Transverse colon (tissue), 3 donors: ENCODE data around the gene ARPC1B.

Experiments used
- CTCF ChIP-seq, 5 experiments: fragments of 200-600 bp in 3 of 5; fragments of 450-650 bp in 2 of 5; sonication (generic) in 3 of 5; IDR thresholded peaks; 1 replicate in 2 of 5; 2 replicates in 3 of 5; pipeline ENCODE4 v1.5.1; 2016 to 2017; ENCODE audit warnings: antibody characterized with exemption in 5 of 5, inconsistent platforms in 3 of 5, mild to moderate bottlenecking in 2 of 5, moderate library complexity in 1 of 5
- EP300 ChIP-seq: sonication (generic); formaldehyde crosslinking; IDR thresholded peaks from one replicate; pipeline ENCODE4 v1.6.1; 2017; ENCODE audit warnings: antibody characterized with exemption, low read depth
- POLR2A ChIP-seq: fragments of 450-650 bp; IDR thresholded peaks from one replicate; pipeline ENCODE4 v1.6.1; 2016; ENCODE audit warnings: antibody characterized with exemption, mild to moderate bottlenecking, moderate library complexity

- TF ChIP-seq POLR2A (no peak), CTCF (IDR thresholded peaks at IDR 0.05) (no peak), EP300 (no peak)
Observed at GRCh38 chr7:99433158-99433557, 58.6 kb downstream of the ARPC1B start.
